Smooth muscle cell (in vitro differentiated cells): ENCODE measurements around the gene SLC35A3. TPM values are rescaled to one million over a fixed set of nuclear protein-coding genes. Genes with fewer than 3 reads are reported as not detected.

ENCODE experiments used
- DNase-seq: peaks from one replicate; lab custom pipeline; 2025; ENCODE audit not compliant: unreplicated experiment; lab: John Stamatoyannopoulos, UW
- H2AFZ ChIP-seq: fragments of 200-600 bp; sonication (generic); 2 replicates; pipeline ENCODE4 v1.6.0; 2016; ENCODE audit warnings: antibody characterized with exemption, low read depth, mild to moderate bottlenecking
- H3F3A ChIP-seq: fragments of 200-600 bp; sonication (generic); 2 replicates; pipeline ENCODE4 v1.6.0; 2017; ENCODE audit warnings: antibody characterized with exemption, low read depth
- H3K27ac ChIP-seq: fragments of 200-600 bp; sonication (generic); 2 replicates; pipeline ENCODE4 v1.5.1; 2016; ENCODE audit warnings: low read depth, mild to moderate bottlenecking
- H3K27me3 ChIP-seq: fragments of 200-600 bp; sonication (generic); 2 replicates; pipeline ENCODE4 v1.6.1; 2016; ENCODE audit warnings: low read depth, mild to moderate bottlenecking
- H3K36me3 ChIP-seq: fragments of 200-600 bp; sonication (generic); 2 replicates; pipeline ENCODE4 v1.5.1; 2016; ENCODE audit warnings: low read depth
- H3K4me1 ChIP-seq: fragments of 200-600 bp; sonication (generic); 2 replicates; pipeline ENCODE4 v1.5.1; 2016; ENCODE audit warnings: low read depth
- H3K4me2 ChIP-seq: fragments of 200-600 bp; sonication (generic); 2 replicates; pipeline ENCODE4 v1.6.0; 2016; ENCODE audit warnings: mild to moderate bottlenecking
- H3K4me3 ChIP-seq: fragments of 200-600 bp; sonication (generic); 2 replicates; pipeline ENCODE4 v1.5.1; 2016; ENCODE audit warnings: mild to moderate bottlenecking
- H3K79me2 ChIP-seq: fragments of 200-600 bp; sonication (generic); 2 replicates; pipeline ENCODE4 v1.6.0; 2016; ENCODE audit warnings: low read depth, mild to moderate bottlenecking
- H3K9ac ChIP-seq: fragments of 200-600 bp; sonication (generic); 2 replicates; pipeline ENCODE4 v1.6.0; 2016; ENCODE audit warnings: low read depth
- H3K9me3 ChIP-seq: fragments of 200-600 bp; sonication (generic); replicated peaks from 2 replicates; pipeline ENCODE4 v1.5.1; 2016; ENCODE audit warnings: low read depth
- H4K20me1 ChIP-seq: fragments of 200-600 bp; sonication (generic); 2 replicates; pipeline ENCODE4 v1.6.0; 2016; ENCODE audit warnings: low read depth
- CTCF ChIP-seq: fragments of 200-600 bp; sonication (generic); IDR thresholded peaks from 2 replicates; pipeline ENCODE4 v1.5.1; 2017; ENCODE audit warnings: borderline replicate concordance, mild to moderate bottlenecking, antibody characterized with exemption; ENCODE audit not compliant: insufficient read depth, poor library complexity, severe bottlenecking
- WGBS: methylation state at CpG from one replicate; pipeline ENCODE4 v1.1.7; 2016; ENCODE audit warnings: low lambda C conversion rate; 5-methylcytosine and 5-hydroxymethylcytosine counted together
- polyA plus RNA-seq: library from polyadenylated mRNA; unstranded; fragments of >200 nt; fragmentation: Nextera tagmentation; extraction: Ambion mirVana; gene quantifications from 2 replicates; pipeline ENCODE4 v1.2.1, GENCODE V29; 2016
- total RNA-seq: library from RNA; depleted of rRNA; stranded (reverse); fragments of >200 nt; gene quantifications from 2 replicates; pipeline ENCODE4 v1.2.3, GENCODE V29; 2014

SLC35A3 gene
- total and polyA plus RNA-seq, 2 experiments from 2014 or later: 8.2 to 33.5 TPM

GRCh38 chr1:100023482-100023881 is 53.7 kb downstream of the SLC35A3 start:
- Histone ChIP-seq H3K9me3 (no peaks in the 10 kb centered on the region), H4K20me1 (no peaks in the 10 kb centered on the region), H3K4me3 (no peak overlapping the region), H3F3A (no peaks in the 10 kb centered on the region), H2AFZ (no peak overlapping the region), H3K36me3 (no peaks in the 10 kb centered on the region), H3K9ac (no peak overlapping the region), H3K27me3 (no peaks in the 10 kb centered on the region), H3K27ac (no peak overlapping the region), H3K79me2 (no peaks in the 10 kb centered on the region), H3K4me2 (no peak overlapping the region), H3K4me1 (no peaks in the 10 kb centered on the region)
- 96% methylated on average over 6 of the region's 6 CpGs for WGBS
- TF ChIP-seq CTCF: no peak
- no peak for DNase-seq

- no peaks in the 10 kb centered on the region for H3K4me1 ChIP-seq
- no peak for DNase-seq
- no peak overlapping the region for H3K4me2 ChIP-seq
- H3K36me3 ChIP-seq: no peaks in the 10 kb centered on the region
- H3K27ac ChIP-seq: no peak overlapping the region
- H3K79me2 ChIP-seq: no peaks in the 10 kb centered on the region
- no peak overlapping the region for H2AFZ ChIP-seq
- no peak overlapping the region for H3K9ac ChIP-seq
- H3K4me3 ChIP-seq: no peak overlapping the region
- H3K27me3 ChIP-seq: no peaks in the 10 kb centered on the region
- no peak for TF ChIP-seq CTCF
- no peaks in the 10 kb centered on the region for H3K9me3 ChIP-seq
- WGBS: 100% methylated on average over 1 of the region's 1 CpG
- H4K20me1 ChIP-seq: no peaks in the 10 kb centered on the region
- H3F3A ChIP-seq: no peaks in the 10 kb centered on the region
Observed at GRCh38 chr1:100027212-100027611, 57.4 kb downstream of the SLC35A3 start.

GRCh38 chr1:100028765-100029164 is 59.0 kb downstream of the SLC35A3 start:
- Histone ChIP-seq H4K20me1 (no peaks in the 10 kb centered on the region), H3K4me3 (no peak overlapping the region), H3F3A (no peaks in the 10 kb centered on the region), H2AFZ (no peak overlapping the region), H3K9ac (no peak overlapping the region), H3K4me2 (no peak overlapping the region), H3K79me2 (no peaks in the 10 kb centered on the region), H3K9me3 (no peaks in the 10 kb centered on the region), H3K27ac (no peak overlapping the region), H3K27me3 (no peaks in the 10 kb centered on the region), H3K36me3 (no peaks in the 10 kb centered on the region), H3K4me1 (no peaks in the 10 kb centered on the region)
- TF ChIP-seq CTCF: no peak
- 96% methylated on average over 2 of the region's 2 CpGs for WGBS
- DNase-seq: no peak

GRCh38 chr1:100034470-100034869 is 64.7 kb downstream of the SLC35A3 start:
- Histone ChIP-seq H2AFZ (no peak overlapping the region), H3K79me2 (peaks cover 19% of the 10 kb centered on the region), H4K20me1 (peaks cover 6% of the 10 kb centered on the region), H3F3A (peaks cover 6% of the 10 kb centered on the region), H3K9me3 (no peaks in the 10 kb centered on the region), H3K27ac (no peak overlapping the region), H3K36me3 (no peaks in the 10 kb centered on the region), H3K4me2 (no peak overlapping the region), H3K4me3 (no peak overlapping the region), H3K4me1 (peaks cover 4% of the 10 kb centered on the region), H3K27me3 (no peaks in the 10 kb centered on the region), H3K9ac (no peak overlapping the region)
- no peak for DNase-seq
- no peak for TF ChIP-seq CTCF
